Keratinocyte (primary cell): Measurements from ENCODE around the gene ZC3H18. TPM values are rescaled to one million over a fixed set of nuclear protein-coding genes. Genes with fewer than 3 reads are reported as not detected.
"Not testable (repeated sequence)": the region's sequence is repeated elsewhere in the genome, so short reads cannot be mapped to it uniquely, and the experiment has no call there.

Experiments used
- DNase-seq: peaks from one replicate; pipeline ENCODE4 v3.0.0-alpha.2; 2011; ENCODE audit warnings: low read depth, missing footprints, low spot score
- FAIRE-seq: peaks from 2 replicates; lab custom pipeline; 2011; peaks lifted over from hg19 to GRCh38; lab: Jason Lieb, UNC
- H2AFZ ChIP-seq: 2 replicates; pipeline ENCODE4 v1.6.0; 2012; ENCODE audit warnings: low read length, control low read depth, inconsistent platforms; ENCODE audit not compliant: control insufficient read depth
- H3K27ac ChIP-seq: 2 replicates; pipeline ENCODE4 v1.5.1; 2011; ENCODE audit warnings: low read length; ENCODE audit not compliant: control insufficient read depth, insufficient read depth
- H3K27me3 ChIP-seq: 3 replicates; pipeline ENCODE4 v1.6.0; 2011; ENCODE audit warnings: low read length; ENCODE audit not compliant: control insufficient read depth, insufficient read depth; ENCODE audit errors: extremely low read depth
- H3K36me3 ChIP-seq, 2 experiments: 2 replicates in 1 of 2; 3 replicates in 1 of 2; pipeline ENCODE4 v1.5.1; 2011; ENCODE audit warnings: low read length in 2 of 2, mild to moderate bottlenecking in 1 of 2; ENCODE audit not compliant: control insufficient read depth in 2 of 2, insufficient read depth in 2 of 2; ENCODE audit errors: extremely low read depth in 1 of 2
- H3K4me1 ChIP-seq: 3 replicates; pipeline ENCODE4 v1.5.1; 2011; ENCODE audit warnings: low read length; ENCODE audit not compliant: control insufficient read depth, insufficient read depth; ENCODE audit errors: extremely low read depth
- H3K4me2 ChIP-seq: 3 replicates; pipeline ENCODE4 v1.6.0; 2011; ENCODE audit warnings: low read depth, low read length; ENCODE audit not compliant: control insufficient read depth, insufficient read depth; ENCODE audit errors: extremely low read depth
- H3K4me3 ChIP-seq, 3 experiments: fragments of 200-600 bp in 1 of 3; sonication (generic) in 1 of 3; 2 replicates in 2 of 3; 3 replicates in 1 of 3; pipeline ENCODE4 v1.5.1; 2011 to 2016; ENCODE audit warnings: low read length in 3 of 3, mild to moderate bottlenecking in 3 of 3, control low read depth in 2 of 3, inconsistent platforms in 1 of 3, low read depth in 1 of 3, mixed read lengths in 1 of 3, mixed run types in 1 of 3, moderate library complexity in 1 of 3; ENCODE audit not compliant: control insufficient read depth in 2 of 3, insufficient read depth in 2 of 3; ENCODE audit errors: extremely low read depth in 1 of 3
- H3K79me2 ChIP-seq: 2 replicates; pipeline ENCODE4 v1.6.0; 2012; ENCODE audit warnings: low read length; ENCODE audit not compliant: control insufficient read depth, insufficient read depth
- H3K9ac ChIP-seq: 3 replicates; pipeline ENCODE4 v1.6.0; 2011; ENCODE audit warnings: low read length; ENCODE audit not compliant: control insufficient read depth, insufficient read depth; ENCODE audit errors: extremely low read depth
- H3K9me1 ChIP-seq: 3 replicates; pipeline ENCODE4 v1.6.0; 2011; ENCODE audit warnings: low read length; ENCODE audit not compliant: control insufficient read depth, insufficient read depth; ENCODE audit errors: extremely low read depth
- H3K9me3 ChIP-seq: 2 replicates; pipeline ENCODE4 v1.5.1; 2012; ENCODE audit warnings: low read depth, low read length; ENCODE audit not compliant: control insufficient read depth
- H4K20me1 ChIP-seq: 3 replicates; pipeline ENCODE4 v1.6.0; 2011; ENCODE audit warnings: low read length; ENCODE audit not compliant: control insufficient read depth, insufficient read depth; ENCODE audit errors: extremely low read depth
- EZH2 ChIP-seq: IDR thresholded peaks from one replicate; pipeline ENCODE4 v1.6.1; 2012; ENCODE audit warnings: inconsistent platforms, mild to moderate bottlenecking, low read length, moderate library complexity
- dilution Hi-C: fragments of 300-500 bp; cut with MboI; formaldehyde crosslinking; loops from one replicate; pipeline ENCODE4 v1.7.0; 2020; ENCODE audit warnings: low sequenced_read_pairs; ENCODE audit not compliant: extremely low pct_ligation_motif_present
- polyA plus RNA-seq, 5 experiments: library from polyadenylated mRNA; depleted of rRNA in 3 of 5; stranded (reverse) in 3 of 5; stranded (forward) in 1 of 5; unstranded in 1 of 5; fragments of >200 nt; gene quantifications; 1 replicate in 1 of 5; 2 replicates in 3 of 5; 3 replicates in 1 of 5; pipeline versions ENCODE4 v1.2.1 to v1.2.3, GENCODE V29; 2011 to 2012; ENCODE audit warnings: missing spikeins in 2 of 5, low read depth in 1 of 5, low replicate concordance in 1 of 5
- TF ChIP-seq, protein P1 (sequence below), 3 experiments: IDR thresholded peaks in 1 of 3; conservative IDR thresholded peaks in 1 of 3; optimal IDR thresholded peaks in 1 of 3; 2 replicates in 2 of 3; 3 replicates in 1 of 3; pipeline versions ENCODE3 to v1.5.1; 2011; ENCODE audit warnings: low read length in 3 of 3, mild to moderate bottlenecking in 3 of 3, moderate library complexity in 2 of 3, control low read depth in 1 of 3, inconsistent platforms in 1 of 3; ENCODE audit not compliant: insufficient read depth in 2 of 3; ENCODE audit errors: extremely low read depth in 1 of 3

ZC3H18 gene
- polyA plus RNA-seq, 1 donor (not counting 4 experiments of a cell fraction or from before 2014, with no cell fraction given) = 7.5 TPM

GRCh38 chr16:88608076-88608475 lies 37.9 kb downstream of the ZC3H18 start:
- Histone ChIP-seq H3K9ac (no peak overlapping the region), H3K9me3 (no peaks in the 10 kb centered on the region), H4K20me1 (no peaks in the 10 kb centered on the region), H3K79me2 (no peaks in the 10 kb centered on the region), H2AFZ (no peak overlapping the region), H3K9me1 (no peaks in the 10 kb centered on the region), H3K4me3 (no peak overlapping the region), H3K27me3 (no peaks in the 10 kb centered on the region), H3K4me2 (no peak overlapping the region), H3K36me3 (peaks cover 19% of the 10 kb centered on the region in 2 experiments), H3K27ac (no peak overlapping the region), H3K4me1 (no peaks in the 10 kb centered on the region)
- DNase-seq (no peak), FAIRE-seq (no peak)
- dilution Hi-C loops = no loop called here
- TF ChIP-seq EZH2 = no peak
- TF ChIP-seq, protein P1, sequence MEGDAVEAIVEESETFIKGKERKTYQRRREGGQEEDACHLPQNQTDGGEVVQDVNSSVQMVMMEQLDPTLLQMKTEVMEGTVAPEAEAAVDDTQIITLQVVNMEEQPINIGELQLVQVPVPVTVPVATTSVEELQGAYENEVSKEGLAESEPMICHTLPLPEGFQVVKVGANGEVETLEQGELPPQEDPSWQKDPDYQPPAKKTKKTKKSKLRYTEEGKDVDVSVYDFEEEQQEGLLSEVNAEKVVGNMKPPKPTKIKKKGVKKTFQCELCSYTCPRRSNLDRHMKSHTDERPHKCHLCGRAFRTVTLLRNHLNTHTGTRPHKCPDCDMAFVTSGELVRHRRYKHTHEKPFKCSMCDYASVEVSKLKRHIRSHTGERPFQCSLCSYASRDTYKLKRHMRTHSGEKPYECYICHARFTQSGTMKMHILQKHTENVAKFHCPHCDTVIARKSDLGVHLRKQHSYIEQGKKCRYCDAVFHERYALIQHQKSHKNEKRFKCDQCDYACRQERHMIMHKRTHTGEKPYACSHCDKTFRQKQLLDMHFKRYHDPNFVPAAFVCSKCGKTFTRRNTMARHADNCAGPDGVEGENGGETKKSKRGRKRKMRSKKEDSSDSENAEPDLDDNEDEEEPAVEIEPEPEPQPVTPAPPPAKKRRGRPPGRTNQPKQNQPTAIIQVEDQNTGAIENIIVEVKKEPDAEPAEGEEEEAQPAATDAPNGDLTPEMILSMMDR (optimal IDR thresholded peaks at IDR 0.05 in 1 of 3, IDR thresholded peaks at IDR 0.05 in 1 of 3, conservative IDR thresholded peaks at IDR 0.05 in 1 of 3; ENCODE audit: extremely low read depth in 1 of 3, insufficient read depth in 2 of 3, low read length in 3 of 3) = no peak

GRCh38 chr16:88609426-88609825 lies 39.2 kb downstream of the ZC3H18 start:
- dilution Hi-C loops, FAIRE-seq, DNase-seq: not testable (repeated sequence)

GRCh38 chr16:88610080-88610479 lies 39.9 kb downstream of the ZC3H18 start:
- no peak for TF ChIP-seq EZH2
- TF ChIP-seq, protein P1 (optimal IDR thresholded peaks at IDR 0.05 in 1 of 3, IDR thresholded peaks at IDR 0.05 in 1 of 3, conservative IDR thresholded peaks at IDR 0.05 in 1 of 3; ENCODE audit: extremely low read depth in 1 of 3, insufficient read depth in 2 of 3, low read length in 3 of 3) = peak in 1 of 3 experiments; percentile 30
- H3K27me3 ChIP-seq = no peaks in the 10 kb centered on the region
- no peak overlapping the region for H3K4me2 ChIP-seq
- H3K36me3 ChIP-seq = peaks cover 20 to 22% of the 10 kb centered on the region in 2 experiments
- no peak for DNase-seq
- no peaks in the 10 kb centered on the region for H3K79me2 ChIP-seq
- no peaks in the 10 kb centered on the region for H3K4me1 ChIP-seq
- no peak overlapping the region for H3K9ac ChIP-seq
- H2AFZ ChIP-seq = no peak overlapping the region
- no peaks in the 10 kb centered on the region for H3K9me3 ChIP-seq
- dilution Hi-C loops = no loop called here
- no peak overlapping the region for H3K4me3 ChIP-seq
- no peak overlapping the region for H3K27ac ChIP-seq
- no peak for FAIRE-seq
- peaks cover 3% of the 10 kb centered on the region for H4K20me1 ChIP-seq
- no peaks in the 10 kb centered on the region for H3K9me1 ChIP-seq

More at GRCh38 chr16:88609426-88609825, 39.2 kb downstream of the ZC3H18 start:
- not testable (repeated sequence) for H3K4me2 ChIP-seq, H3K4me3 ChIP-seq, H3K9me1 ChIP-seq, H3K4me1 ChIP-seq, H3K9me3 ChIP-seq, H4K20me1 ChIP-seq, H3K79me2 ChIP-seq, H2AFZ ChIP-seq, H3K27ac ChIP-seq, H3K9ac ChIP-seq, H3K27me3 ChIP-seq
- H3K36me3 ChIP-seq = peaks cover 22 to 25% of the 10 kb centered on the region in 2 experiments
